Renal cortical epithelial cell (primary cell): ENCODE data around the gene ZC3H7B. TPM values are rescaled to one million over a fixed set of nuclear protein-coding genes. Genes with fewer than 3 reads are reported as not detected.

Source experiments
- DNase-seq: peaks from one replicate; pipeline ENCODE4 v3.0.0-alpha.2; 2011; ENCODE audit warnings: low read depth
- total RNA-seq: library from RNA; depleted of rRNA; stranded (reverse); fragments of >200 nt; gene quantifications from 2 replicates; pipeline ENCODE4 v1.2.3, GENCODE V29; 2014

ZC3H7B gene
- total RNA-seq, 1 donor from 2014 or later = 124 TPM

- DNase-seq = no peak
These were observed 31.1 kb downstream of the ZC3H7B start for GRCh38 chr22:41332217-41332939.

GRCh38 chr22:41333806-41334205, 32.5 kb downstream of the ZC3H7B start:
- no peak for DNase-seq

GRCh38 chr22:41334215-41334614, 32.9 kb downstream of the ZC3H7B start:
- DNase-seq = no peak

GRCh38 chr22:41334951-41335635, 33.8 kb downstream of the ZC3H7B start:
- no peak for DNase-seq

- DNase-seq = no peak
These were observed 37.4 kb downstream of the ZC3H7B start for GRCh38 chr22:41338614-41339212.

- no peak for DNase-seq
These were observed 38.5 kb downstream of the ZC3H7B start for GRCh38 chr22:41339823-41340222.

GRCh38 chr22:41340357-41340756, 39.0 kb downstream of the ZC3H7B start:
- DNase-seq = no peak

GRCh38 chr22:41341012-41341411, 39.7 kb downstream of the ZC3H7B start:
- no peak for DNase-seq

- DNase-seq = no peak
These were observed 40.7 kb downstream of the ZC3H7B start for GRCh38 chr22:41341990-41342389.

- DNase-seq = no peak
These were observed 42.0 kb downstream of the ZC3H7B start for GRCh38 chr22:41343300-41343699.

GRCh38 chr22:41343717-41344116, 42.4 kb downstream of the ZC3H7B start:
- DNase-seq = no peak

- no peak for DNase-seq
These were observed 43.0 kb downstream of the ZC3H7B start for GRCh38 chr22:41344189-41344788.

GRCh38 chr22:41345807-41346335, 44.5 kb downstream of the ZC3H7B start:
- DNase-seq = no peak

- no peak for DNase-seq
These were observed 45.9 kb downstream of the ZC3H7B start for GRCh38 chr22:41347066-41347859.

GRCh38 chr22:41348964-41349484, 47.7 kb downstream of the ZC3H7B start:
- no peak for DNase-seq

- no peak for DNase-seq
These were observed 48.8 kb downstream of the ZC3H7B start for GRCh38 chr22:41350087-41350486.

GRCh38 chr22:41351011-41351410, 49.7 kb downstream of the ZC3H7B start:
- DNase-seq = no peak

GRCh38 chr22:41352058-41352457, 50.7 kb downstream of the ZC3H7B start:
- DNase-seq = peak; percentile 40

- no peak for DNase-seq
These were observed 52.7 kb downstream of the ZC3H7B start for GRCh38 chr22:41353862-41354575.

- DNase-seq = no peak
These were observed 53.7 kb downstream of the ZC3H7B start for GRCh38 chr22:41354979-41355378.

- no peak for DNase-seq
These were observed 54.6 kb downstream of the ZC3H7B start for GRCh38 chr22:41355895-41356294.
